SK-N-SH (cell line): ENCODE data around the gene STARD13. TPM values are rescaled to one million over a fixed set of nuclear protein-coding genes. Genes with fewer than 3 reads are reported as not detected.

Experiments used
- CTCF ChIA-PET: fragments of 300-600, 350-600 bp; formaldehyde crosslinking; extraction: SDS; loops from one replicate; lab custom pipeline; 2021; lab: Yijun Ruan, JAX
- POLR2A ChIA-PET: fragments of 350-600 bp; sonication (Branson Sonifier 250); formaldehyde crosslinking; extraction: SDS; loops from one replicate; lab custom pipeline; 2020; ENCODE audit warnings: antibody characterized with exemption, inconsistent platforms; lab: Yijun Ruan, JAX
- DNase-seq: peaks from one replicate; pipeline ENCODE4 v3.0.0; 2012
- H2AFZ ChIP-seq: fragments of 200-600 bp; sonication (generic); 2 replicates; pipeline ENCODE4 v1.8.1; 2016; ENCODE audit warnings: antibody characterized with exemption, mild to moderate bottlenecking, low read depth
- H3F3A ChIP-seq: fragments of 200-600 bp; sonication (generic); replicated peaks from 2 replicates; pipeline ENCODE3; 2016; ENCODE audit warnings: antibody characterized with exemption, mild to moderate bottlenecking; ENCODE audit not compliant: insufficient read depth
- H3K27ac ChIP-seq, 2 experiments: fragments of 200-500 bp in 1 of 2; fragments of 200-600 bp in 1 of 2; sonication (Bioruptor generic) in 1 of 2; sonication (generic), shearing (Covaris generic) in 1 of 2; 2 replicates each; pipeline versions ENCODE4 v1.5.1 to v1.6.1; 2014 to 2016; ENCODE audit warnings: low read depth in 2 of 2, inconsistent platforms in 1 of 2, low read length in 1 of 2, mild to moderate bottlenecking in 1 of 2, mixed read lengths in 1 of 2
- H3K27me3 ChIP-seq: fragments of 200-600 bp; sonication (generic), shearing (Covaris generic); 2 replicates; pipeline ENCODE4 v1.6.1; 2016; ENCODE audit warnings: mixed run types; ENCODE audit not compliant: insufficient read depth
- H3K36me3 ChIP-seq, 2 experiments: fragments of 200-500 bp in 1 of 2; fragments of 200-600 bp in 1 of 2; sonication (Bioruptor generic) in 1 of 2; sonication (generic) in 1 of 2; replicated peaks in 1 of 2; 2 replicates each; pipeline versions ENCODE3 to v1.5.1; 2014 to 2016; ENCODE audit warnings: low read length in 1 of 2, mild to moderate bottlenecking in 1 of 2; ENCODE audit not compliant: insufficient read depth in 2 of 2, control insufficient read depth in 1 of 2
- H3K4me1 ChIP-seq, 2 experiments: fragments of 200-500 bp in 1 of 2; fragments of 200-600 bp in 1 of 2; sonication (Bioruptor generic) in 1 of 2; sonication (generic), shearing (Covaris generic) in 1 of 2; 2 replicates each; pipeline versions ENCODE4 v1.5.1 to v1.6.1; 2014 to 2016; ENCODE audit warnings: low read depth in 1 of 2, low read length in 1 of 2, mixed run types in 1 of 2; ENCODE audit not compliant: insufficient read depth in 2 of 2, control insufficient read depth in 1 of 2
- H3K4me2 ChIP-seq: fragments of 200-600 bp; sonication (generic), shearing (Covaris generic); 2 replicates; pipeline ENCODE4 v1.6.1; 2017; ENCODE audit warnings: mixed run types
- H3K4me3 ChIP-seq, 2 experiments: fragments of 200-500 bp in 1 of 2; fragments of 200-600 bp in 1 of 2; sonication (Bioruptor generic) in 1 of 2; sonication (generic), shearing (Covaris generic) in 1 of 2; 2 replicates each; pipeline versions ENCODE4 v1.5.1 to v1.8.1; 2014 to 2016; ENCODE audit warnings: low read depth in 2 of 2, inconsistent platforms in 1 of 2, low read length in 1 of 2, mild to moderate bottlenecking in 1 of 2, mixed read lengths in 1 of 2, moderate library complexity in 1 of 2
- H3K79me2 ChIP-seq: fragments of 200-600 bp; sonication (generic); 2 replicates; pipeline ENCODE4 v1.8.1; 2017; ENCODE audit warnings: mild to moderate bottlenecking; ENCODE audit not compliant: insufficient read depth
- H3K9ac ChIP-seq: fragments of 200-600 bp; sonication (generic); 2 replicates; pipeline ENCODE4 v1.6.1; 2017; ENCODE audit warnings: mixed run types
- H3K9me2 ChIP-seq: fragments of 200-600 bp; sonication (generic); 2 replicates; pipeline ENCODE4 v1.6.1; 2017; ENCODE audit warnings: mixed run types
- H3K9me3 ChIP-seq: fragments of 200-600 bp; sonication (generic); 2 replicates; pipeline ENCODE4 v1.6.1; 2017; ENCODE audit warnings: mixed run types, mild to moderate bottlenecking, moderate library complexity
- H4K20me1 ChIP-seq: fragments of 200-600 bp; sonication (generic); 2 replicates; pipeline ENCODE4 v1.6.1; 2017; ENCODE audit warnings: mild to moderate bottlenecking, mixed run types; ENCODE audit not compliant: insufficient read depth
- CHD2 ChIP-seq: fragments of 150-350 bp; IDR thresholded peaks from 2 replicates; pipeline ENCODE4 v1.6.1; 2018; ENCODE audit warnings: low read length; ENCODE audit not compliant: partially characterized antibody
- EZH2phosphoT487 ChIP-seq: fragments of 200-600 bp; sonication (generic); IDR thresholded peaks from 2 replicates; pipeline ENCODE4 v1.6.1; 2017; ENCODE audit warnings: low read depth, mixed run types, mild to moderate bottlenecking, antibody characterized with exemption, moderate library complexity, borderline replicate concordance
- FOXM1 ChIP-seq: IDR thresholded peaks from 2 replicates; pipeline ENCODE4 v1.4.0; 2012; ENCODE audit warnings: low read depth, mild to moderate bottlenecking
- GABPA ChIP-seq: IDR thresholded peaks from 2 replicates; pipeline ENCODE4 v1.4.0; 2012; ENCODE audit warnings: low read depth, mild to moderate bottlenecking
- JUND ChIP-seq: IDR thresholded peaks from 2 replicates; pipeline ENCODE4 v1.4.0; 2012
- MEF2A ChIP-seq: IDR thresholded peaks from 2 replicates; pipeline ENCODE4 v1.4.0; 2012; ENCODE audit warnings: low read depth, borderline replicate concordance
- MXI1 ChIP-seq: IDR thresholded peaks from 2 replicates; pipeline ENCODE4 v1.6.1; 2012; ENCODE audit warnings: mild to moderate bottlenecking, low read depth, low read length, improper control_type of control experiment
- RCOR1 ChIP-seq: fragments of 150-350 bp; IDR thresholded peaks from 2 replicates; pipeline ENCODE4 v1.6.1; 2017; ENCODE audit warnings: antibody characterized with exemption, low read length
- RXRA ChIP-seq: IDR thresholded peaks from 2 replicates; pipeline ENCODE4 v1.4.0; 2012; ENCODE audit warnings: low read depth, mild to moderate bottlenecking, borderline replicate concordance
- SIN3A ChIP-seq: IDR thresholded peaks from 2 replicates; pipeline ENCODE4 v1.6.1; 2012; ENCODE audit warnings: low read depth, mild to moderate bottlenecking, low read length, moderate library complexity, borderline replicate concordance
- TAF1 ChIP-seq: IDR thresholded peaks from 2 replicates; pipeline ENCODE4 v1.6.1; 2012; ENCODE audit warnings: low read depth, mild to moderate bottlenecking, low read length, moderate library complexity, borderline replicate concordance
- TEAD4 ChIP-seq: IDR thresholded peaks from 2 replicates; pipeline ENCODE4 v1.4.0; 2012; ENCODE audit warnings: mild to moderate bottlenecking, borderline replicate concordance; ENCODE audit not compliant: insufficient read depth
- WGBS: methylation state at CpG from one replicate; pipeline ENCODE4 v1.1.6; 2017; ENCODE audit warnings: low lambda C conversion rate; 5-methylcytosine and 5-hydroxymethylcytosine counted together
- polyA plus RNA-seq, 3 experiments: library from polyadenylated mRNA; depleted of rRNA; stranded (reverse); fragments of >200 nt; gene quantifications; 2 replicates each; pipeline ENCODE4 v1.2.3, GENCODE V29; 2012
- TF ChIP-seq, protein P1 (sequence below): IDR thresholded peaks from 2 replicates; pipeline ENCODE4; 2012
- TF ChIP-seq, protein P2 (sequence below): fragments of 150-350 bp; IDR thresholded peaks from 2 replicates; pipeline ENCODE4 v1.6.1; 2017; ENCODE audit warnings: antibody characterized with exemption, low read length, low read depth, borderline replicate concordance

STARD13 gene
- polyA plus RNA-seq, 1 of the 3 experiments (the other 2 are of a cell fraction), result 5.7 TPM

DNA sequence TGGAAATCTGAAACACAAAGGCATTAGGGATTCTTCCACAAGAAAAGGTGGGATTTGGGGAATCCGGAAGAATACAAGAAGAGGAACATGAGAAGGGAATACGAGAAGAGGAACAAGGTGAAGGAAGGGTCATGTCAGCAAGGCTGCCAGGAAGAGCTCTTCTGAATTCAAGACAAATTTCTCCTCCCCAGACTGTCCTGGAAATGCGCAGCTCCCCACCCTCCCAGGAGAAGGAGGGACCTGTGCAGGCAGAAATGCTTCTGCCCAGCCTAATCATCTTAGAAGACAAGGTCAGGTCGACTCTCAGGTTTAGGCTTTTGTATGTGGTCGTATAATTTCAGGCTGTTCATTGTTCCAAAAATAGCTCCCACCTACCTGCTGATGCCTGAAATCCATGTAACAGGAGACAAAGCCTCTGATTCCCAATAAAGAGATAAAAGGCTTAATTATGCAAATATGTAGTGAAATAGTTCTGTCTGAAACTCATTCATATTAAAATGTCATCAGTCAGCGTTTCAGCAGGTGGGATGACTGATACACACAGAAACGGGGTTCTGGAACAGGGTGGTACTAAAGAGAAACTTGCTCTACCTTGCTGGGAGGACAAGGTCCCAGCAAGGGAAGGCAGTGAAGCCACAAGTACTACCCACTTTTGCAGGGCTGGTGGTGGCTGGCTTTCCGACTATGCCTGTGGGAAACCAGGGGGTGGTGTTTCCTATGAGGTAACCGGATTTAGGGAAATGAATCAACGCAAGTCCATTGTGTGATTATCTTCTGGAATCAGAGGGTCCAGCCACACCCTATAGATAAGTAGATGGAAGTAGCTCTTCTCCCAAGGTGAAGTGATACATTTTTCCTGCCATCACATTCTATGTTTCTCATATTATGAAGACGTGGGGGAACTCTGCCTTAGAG, 193.2 kb downstream of the STARD13 start:
- H3F3A ChIP-seq, result no peaks in the 10 kb centered on the region
- CTCF ChIA-PET, result interaction anchor here (1.6 kb wide), 1 partner anchor 20 kb away, joined by 4 read pairs; no protein-coding TSS in a partner anchor
- DNase-seq, result no peak

GRCh38 chr13:33091415-33091774, 194.2 kb downstream of the STARD13 start:
- POLR2A ChIA-PET, result no interaction called here
- H3K9me3 ChIP-seq, result no peaks in the 10 kb centered on the region
- no peaks in the 10 kb centered on the region for H3K4me1 ChIP-seq
- no peaks in the 10 kb centered on the region for H3K27me3 ChIP-seq
- H3K27ac ChIP-seq, result no peak overlapping the region
- H2AFZ ChIP-seq, result no peak overlapping the region
- H3K36me3 ChIP-seq, result no peaks in the 10 kb centered on the region
- no peaks in the 10 kb centered on the region for H3K9me2 ChIP-seq
- H3K79me2 ChIP-seq, result no peaks in the 10 kb centered on the region
- WGBS, result 91% methylated on average over 5 of the region's 5 CpGs
- no peak overlapping the region for H3K4me2 ChIP-seq
- TF ChIP-seq FOXM1 (no peak), JUND (no peak), MEF2A (no peak), TAF1 (no peak), CHD2 (no peak), SIN3A (no peak), TEAD4 (no peak), RCOR1 (no peak), MXI1 (no peak), EZH2phosphoT487 (no peak), RXRA (no peak), GABPA (no peak)
- TF ChIP-seq, protein P1, sequence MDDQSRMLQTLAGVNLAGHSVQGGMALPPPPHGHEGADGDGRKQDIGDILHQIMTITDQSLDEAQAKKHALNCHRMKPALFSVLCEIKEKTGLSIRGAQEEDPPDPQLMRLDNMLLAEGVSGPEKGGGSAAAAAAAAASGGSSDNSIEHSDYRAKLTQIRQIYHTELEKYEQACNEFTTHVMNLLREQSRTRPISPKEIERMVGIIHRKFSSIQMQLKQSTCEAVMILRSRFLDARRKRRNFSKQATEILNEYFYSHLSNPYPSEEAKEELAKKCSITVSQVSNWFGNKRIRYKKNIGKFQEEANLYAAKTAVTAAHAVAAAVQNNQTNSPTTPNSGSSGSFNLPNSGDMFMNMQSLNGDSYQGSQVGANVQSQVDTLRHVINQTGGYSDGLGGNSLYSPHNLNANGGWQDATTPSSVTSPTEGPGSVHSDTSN, result no peak
- TF ChIP-seq, protein P2, sequence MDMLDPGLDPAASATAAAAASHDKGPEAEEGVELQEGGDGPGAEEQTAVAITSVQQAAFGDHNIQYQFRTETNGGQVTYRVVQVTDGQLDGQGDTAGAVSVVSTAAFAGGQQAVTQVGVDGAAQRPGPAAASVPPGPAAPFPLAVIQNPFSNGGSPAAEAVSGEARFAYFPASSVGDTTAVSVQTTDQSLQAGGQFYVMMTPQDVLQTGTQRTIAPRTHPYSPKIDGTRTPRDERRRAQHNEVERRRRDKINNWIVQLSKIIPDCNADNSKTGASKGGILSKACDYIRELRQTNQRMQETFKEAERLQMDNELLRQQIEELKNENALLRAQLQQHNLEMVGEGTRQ, result no peak
- no peak overlapping the region for H3K4me3 ChIP-seq
- no peaks in the 10 kb centered on the region for H3F3A ChIP-seq
- H4K20me1 ChIP-seq, result no peaks in the 10 kb centered on the region
- no peak overlapping the region for H3K9ac ChIP-seq
- no peak for DNase-seq
- CTCF ChIA-PET, result no interaction called here

More for the DNA sequence above, 193.2 kb downstream of the STARD13 start:
- H2AFZ ChIP-seq, result no peak overlapping the region
- no peaks in the 10 kb centered on the region for H3K4me1 ChIP-seq
- TF ChIP-seq CHD2 (no peak), RCOR1 (no peak)
- TF ChIP-seq, all 33 proteins: peak for 0
- POLR2A ChIA-PET, result no interaction called here
- Histone ChIP-seq H3K4me3 (no peak overlapping the region), H3K9me3 (no peaks in the 10 kb centered on the region), H3K27me3 (no peaks in the 10 kb centered on the region), H3K9ac (no peak overlapping the region), H4K20me1 (no peaks in the 10 kb centered on the region), H3K79me2 (no peaks in the 10 kb centered on the region), H3K36me3 (no peaks in the 10 kb centered on the region), H3K4me2 (no peak overlapping the region), H3K9me2 (no peaks in the 10 kb centered on the region), H3K27ac (no peak overlapping the region)
- WGBS, result 71% methylated on average over 11 of the region's 11 CpGs
